Colon (tissue), 2 donors: ENCODE results near the gene ECHDC3.

Source experiments
- FAIRE-seq: peaks from 2 replicates; lab custom pipeline; 2012; peaks lifted over from hg19 to GRCh38; lab: Jason Lieb, UNC
- donor health status: control.
- donor health status: control.

Gene ECHDC3

DNA sequence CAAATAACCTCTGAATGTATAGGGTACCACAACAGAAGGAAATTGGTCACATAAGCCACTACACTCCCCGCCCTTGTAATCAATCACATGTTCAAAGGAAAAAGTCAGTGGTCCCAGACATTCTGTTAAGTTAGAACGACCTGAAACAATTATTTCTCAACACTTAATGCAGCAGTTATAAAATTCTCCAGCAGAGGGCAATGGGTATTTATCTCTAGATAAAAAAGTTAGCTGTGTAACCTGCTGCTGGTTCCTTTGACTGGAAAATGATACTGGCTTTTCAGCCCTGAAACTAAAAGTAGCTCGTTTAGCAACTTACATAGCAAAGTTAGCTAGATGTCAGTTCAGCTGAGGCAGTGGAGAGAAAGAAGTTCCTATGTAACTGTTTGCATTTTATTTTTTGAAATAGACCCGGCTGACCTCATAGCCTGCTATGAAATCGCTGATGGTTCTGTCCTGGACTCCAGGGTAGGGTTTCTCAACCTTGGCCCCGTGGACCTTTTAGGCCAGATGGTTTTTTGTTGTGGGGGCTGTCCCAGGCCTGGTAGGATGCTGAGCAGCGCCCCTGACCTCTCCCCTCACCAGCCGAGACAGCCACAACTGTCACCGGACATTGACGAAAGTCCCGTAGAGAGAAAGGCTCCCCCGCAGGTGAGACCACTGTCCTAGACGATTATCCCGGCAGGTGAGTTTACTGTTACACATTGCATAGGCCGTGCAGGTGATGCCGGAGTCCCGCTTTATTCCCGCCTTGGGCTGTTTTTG, 40.8 kb downstream of the ECHDC3 start:
- no peak for FAIRE-seq

DNA sequence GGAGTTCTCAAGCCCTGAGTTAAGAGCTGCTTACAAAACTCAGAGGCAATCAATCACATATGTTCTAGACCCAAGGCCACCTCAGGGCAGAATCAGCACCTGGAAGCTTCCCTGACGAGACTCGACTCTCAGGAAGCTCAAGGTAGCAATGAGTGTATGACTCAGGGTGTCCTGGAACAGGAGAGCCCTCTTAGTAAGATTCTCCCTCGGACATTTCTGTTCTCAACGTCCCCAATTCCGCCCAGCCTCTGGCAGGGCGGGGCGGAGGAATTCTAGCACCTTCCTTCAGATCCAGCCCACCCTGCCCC, 41.3 kb downstream of the ECHDC3 start:
- FAIRE-seq = no peak

DNA sequence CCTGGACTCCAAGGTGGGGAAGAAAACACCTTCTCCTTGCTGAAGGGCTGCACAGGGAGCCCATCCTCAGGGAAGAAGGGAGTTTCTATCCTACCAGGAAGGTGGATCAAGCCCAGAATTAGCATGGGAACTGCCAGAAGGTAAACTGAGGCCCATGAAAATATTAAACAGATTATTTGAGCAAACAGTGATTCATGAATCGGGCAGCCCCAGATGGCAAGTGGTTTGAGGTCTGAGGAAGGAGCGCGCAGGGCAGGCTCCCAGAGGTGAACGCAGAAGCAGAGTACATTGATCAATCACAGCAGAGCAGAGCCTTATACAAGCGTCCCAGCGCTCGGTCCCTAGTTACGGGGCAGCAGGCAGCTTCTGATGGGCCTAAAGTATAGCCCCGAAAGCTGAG, 45.2 kb downstream of the ECHDC3 start:
- FAIRE-seq = no peak

DNA sequence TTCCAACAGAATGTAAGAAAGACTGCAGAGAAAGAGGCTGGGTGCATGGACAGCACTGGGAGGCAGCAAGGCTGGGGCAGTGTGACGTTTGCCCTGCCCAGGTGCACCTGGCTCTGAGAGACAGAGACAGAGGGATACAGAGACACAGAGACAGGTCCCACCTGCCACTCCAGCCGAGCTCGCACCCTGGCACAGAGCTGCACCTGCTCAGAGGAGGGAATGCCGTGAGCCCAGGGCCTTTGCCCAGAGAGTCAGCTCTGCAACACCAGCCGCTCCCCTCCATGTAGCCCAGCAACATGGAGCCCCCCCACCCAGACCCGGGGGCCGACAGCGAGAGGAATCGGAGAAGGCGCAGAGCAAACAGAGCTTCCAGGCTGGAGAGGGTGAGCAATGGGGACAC, 45.7 kb downstream of the ECHDC3 start:
- no peak for FAIRE-seq

DNA sequence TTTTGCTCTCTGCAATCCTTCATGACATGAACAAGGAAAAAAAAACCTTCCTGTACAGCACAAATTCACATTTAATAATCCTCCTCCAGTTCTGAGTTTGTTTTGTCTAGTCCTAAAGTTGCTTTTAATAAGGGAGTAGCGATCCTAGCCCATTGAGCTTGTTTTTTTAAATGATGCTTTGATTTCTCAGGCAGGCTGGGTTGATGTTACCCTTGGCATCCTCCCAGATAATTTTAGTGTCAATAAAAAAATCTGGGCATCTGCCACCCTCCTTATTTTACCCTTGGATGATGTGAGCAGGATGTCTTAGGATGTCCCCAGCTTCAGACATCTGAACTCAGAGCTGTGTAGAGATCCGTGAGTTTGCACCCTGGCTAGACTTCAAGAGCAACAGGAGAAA, 47.1 kb downstream of the ECHDC3 start:
- no peak for FAIRE-seq

GRCh38 chr10:11789956-11790355, 47.8 kb downstream of the ECHDC3 start:
- FAIRE-seq = no peak

DNA sequence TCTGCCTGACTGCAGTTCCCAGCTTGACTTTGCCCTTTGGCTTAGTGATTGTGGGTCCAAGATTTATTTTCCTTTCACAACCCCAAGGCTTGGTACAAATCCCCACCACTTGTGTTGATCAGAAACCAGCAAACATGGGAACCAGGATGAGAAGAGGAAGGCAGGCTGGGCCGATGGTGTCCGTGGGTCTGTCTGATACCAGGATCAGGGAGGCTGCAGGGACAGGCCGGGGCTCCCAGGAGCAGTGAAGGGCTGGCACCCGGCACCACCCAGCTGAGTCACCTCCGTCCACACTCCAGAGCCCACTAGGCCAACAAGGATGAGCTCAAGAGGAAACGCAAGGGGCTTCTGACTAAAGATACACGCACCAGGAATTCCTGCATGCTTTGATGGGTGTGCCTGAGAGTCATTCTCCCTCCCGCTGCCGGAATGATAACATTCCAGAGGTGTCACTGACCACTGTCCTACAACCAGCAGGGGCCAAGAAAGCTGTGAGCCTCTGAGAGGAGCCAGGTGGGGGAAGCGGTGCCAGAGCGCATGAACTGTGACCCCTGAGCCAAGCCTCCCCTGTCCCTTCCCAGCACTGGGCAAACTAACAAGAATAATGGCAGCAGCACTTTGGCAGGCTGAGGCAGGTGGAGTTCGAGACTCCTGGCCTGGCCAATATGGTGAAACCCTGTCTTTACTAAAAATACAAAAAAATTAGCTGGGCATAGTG, 51.7 kb downstream of the ECHDC3 start:
- FAIRE-seq = no peak

GRCh38 chr10:11794566-11794965, 52.4 kb downstream of the ECHDC3 start:
- FAIRE-seq = no peak

GRCh38 chr10:11795101-11795920, 53.1 kb downstream of the ECHDC3 start:
- no peak for FAIRE-seq

DNA sequence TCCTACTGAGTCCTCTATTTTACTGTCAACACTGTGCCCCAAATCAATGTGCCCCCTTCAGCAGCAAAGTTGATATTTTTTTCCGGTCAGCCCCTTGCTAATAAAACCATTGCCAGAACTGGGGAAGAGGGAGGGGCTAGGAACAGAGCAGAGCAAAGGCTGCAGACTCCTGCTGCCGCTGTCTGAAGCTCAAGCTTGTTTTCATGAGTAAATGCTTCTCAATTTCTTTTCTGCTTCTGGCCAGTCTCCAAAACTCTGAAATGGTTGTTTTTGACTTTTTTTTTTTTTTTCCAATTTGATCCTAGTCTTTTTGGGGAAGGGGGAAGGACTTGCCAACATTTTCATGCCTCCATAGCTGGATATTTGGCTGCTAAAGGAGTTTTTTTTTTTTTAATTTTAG, 54.3 kb downstream of the ECHDC3 start:
- FAIRE-seq = no peak

- FAIRE-seq = no peak
These were observed 55.1 kb downstream of the ECHDC3 start for GRCh38 chr10:11797281-11797680.

- no peak for FAIRE-seq
These were observed 55.9 kb downstream of the ECHDC3 start for GRCh38 chr10:11797847-11798633.

- FAIRE-seq = no peak
These were observed 56.9 kb downstream of the ECHDC3 start for GRCh38 chr10:11798845-11799735.

GRCh38 chr10:11799736-11800080, 57.5 kb downstream of the ECHDC3 start:
- FAIRE-seq = no peak

GRCh38 chr10:11804336-11804735, 62.2 kb downstream of the ECHDC3 start:
- no peak for FAIRE-seq

DNA sequence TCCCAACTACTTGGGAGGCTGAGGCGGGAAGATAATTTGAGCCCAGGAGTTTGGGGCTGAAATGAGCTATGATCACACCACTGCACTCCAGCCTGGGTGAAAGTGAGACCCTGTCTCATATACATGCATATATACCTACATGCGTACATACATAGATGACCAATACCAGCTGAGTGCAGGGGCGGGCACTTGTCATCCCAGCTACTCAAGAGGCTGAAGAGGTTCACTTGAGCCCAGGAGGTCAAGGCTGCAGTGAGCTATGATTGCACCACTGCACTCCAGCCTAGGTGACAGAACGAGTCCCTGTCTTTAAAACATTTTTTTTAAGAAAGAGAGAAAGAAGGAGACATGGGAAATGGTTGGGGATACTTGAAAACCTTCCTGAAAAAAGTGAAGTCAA, 63.6 kb downstream of the ECHDC3 start:
- FAIRE-seq = no peak

DNA sequence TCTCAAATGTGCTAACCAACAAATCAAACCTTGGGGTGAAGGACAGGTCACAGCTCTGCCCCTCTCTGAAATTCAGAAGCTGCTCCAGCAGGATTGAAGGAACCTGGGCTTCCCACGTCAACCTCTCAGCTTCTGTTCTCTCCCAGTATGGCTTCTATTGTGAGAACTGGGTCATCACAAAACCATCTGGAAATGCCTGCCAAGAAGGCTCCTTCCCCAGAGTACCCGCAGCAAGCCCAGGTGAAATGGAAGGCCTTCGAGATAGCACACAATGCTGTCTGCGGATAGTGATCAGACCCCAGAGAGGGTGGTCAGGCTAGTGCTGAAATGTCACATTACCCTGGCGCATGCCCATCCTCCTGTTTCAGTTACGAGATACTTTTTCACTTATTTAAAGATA, 64.5 kb downstream of the ECHDC3 start:
- no peak for FAIRE-seq

GRCh38 chr10:11808808-11809207, 66.6 kb downstream of the ECHDC3 start:
- FAIRE-seq = no peak

- no peak for FAIRE-seq
These were observed 68.2 kb downstream of the ECHDC3 start for GRCh38 chr10:11810313-11810766.

DNA sequence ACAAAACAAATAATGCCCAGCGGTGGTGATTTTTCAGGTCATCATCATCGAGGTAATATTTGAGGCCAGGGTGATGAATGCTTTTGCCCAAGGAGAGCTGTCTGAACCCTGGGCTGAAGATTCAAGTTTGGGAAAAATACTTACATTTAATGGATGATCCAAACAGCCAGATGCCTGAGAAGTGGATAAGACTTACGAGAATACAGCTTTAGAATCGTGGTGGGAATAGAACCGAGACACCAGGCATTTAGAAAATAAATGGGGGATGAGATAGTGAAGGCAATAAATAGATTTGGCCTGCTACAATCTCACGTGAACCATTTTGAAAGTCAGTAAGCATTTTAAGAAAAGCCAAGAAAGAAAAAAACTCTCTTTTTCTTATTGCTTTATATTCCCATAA, 68.8 kb downstream of the ECHDC3 start:
- FAIRE-seq = no peak

- FAIRE-seq = no peak
These were observed 71.0 kb downstream of the ECHDC3 start for GRCh38 chr10:11813177-11813576.
